Upper lobe of left lung (tissue), 6 donors: ENCODE data around the gene SCGB1A1. TPM values are rescaled to one million over a fixed set of nuclear protein-coding genes. Genes with fewer than 3 reads are reported as not detected.

Source experiments
- ATAC-seq, 2 donors: fragments of 200-7000 bp; cut with Tn5 transposase; one replicate each; pipeline ENCODE4 v1.9.1; 2022; ENCODE audit warnings: mild to moderate bottlenecking in 2 of 2, moderate library complexity in 2 of 2; ENCODE audit not compliant: low FRiP score in 2 of 2
- DNase-seq, 2 donors: peaks; one replicate each; pipeline ENCODE4 v3.0.0-alpha.2; 2019 to 2020
- H3K27ac ChIP-seq, 4 donors: fragments of 200-600 bp; sonication (generic); one replicate each; pipeline ENCODE4 v1.5.1; 2016 to 2019
- H3K27me3 ChIP-seq, 4 donors: fragments of 200-600 bp; sonication (generic); one replicate each; pipeline ENCODE4 v1.5.1; 2017 to 2019
- H3K36me3 ChIP-seq, 4 donors: fragments of 200-600 bp; sonication (generic); one replicate each; pipeline ENCODE4 v1.5.1; 2016 to 2019
- H3K4me1 ChIP-seq, 4 donors: fragments of 200-600 bp; sonication (generic); one replicate each; pipeline ENCODE4 v1.5.1; 2018 to 2019
- H3K4me3 ChIP-seq, 4 donors: fragments of 200-600 bp; sonication (generic); one replicate each; pipeline ENCODE4 v1.5.1; 2017 to 2019; ENCODE audit warnings: mild to moderate bottlenecking in 2 of 4, moderate library complexity in 1 of 4
- H3K9me3 ChIP-seq, 4 donors: fragments of 200-600 bp; sonication (generic); one replicate each; pipeline ENCODE4 v1.5.1; 2018 to 2019
- CTCF ChIP-seq, 6 experiments: fragments of 450-650 bp in 4 of 6; fragments of 200-600 bp in 2 of 6; sonication (generic) in 2 of 6; IDR thresholded peaks; one replicate each; pipeline ENCODE4 v1.5.1; 2016 to 2019; ENCODE audit warnings: antibody characterized with exemption in 6 of 6
- EP300 ChIP-seq, 4 donors: sonication (generic); formaldehyde crosslinking; IDR thresholded peaks; one replicate each; pipeline ENCODE4 v1.5.1; 2017; ENCODE audit warnings: antibody characterized with exemption in 4 of 4, control low read depth in 2 of 4
- POLR2A ChIP-seq, 4 donors: fragments of 450-650 bp; IDR thresholded peaks; one replicate each; pipeline ENCODE4 v1.5.1; 2016 to 2017; ENCODE audit warnings: antibody characterized with exemption in 4 of 4, mild to moderate bottlenecking in 2 of 4
- POLR2AphosphoS5 ChIP-seq, 2 donors: sonication (generic); formaldehyde crosslinking; IDR thresholded peaks; one replicate each; pipeline ENCODE4 v1.5.1; 2017; ENCODE audit warnings: antibody characterized with exemption in 2 of 2
- WGBS, 2 donors: methylation state at CpG; one replicate each; pipeline ENCODE4 v1.1.5; 2017 to 2018; 5-methylcytosine and 5-hydroxymethylcytosine counted together
- total RNA-seq, 6 donors: library from RNA; depleted of rRNA in 4 of 6; stranded (reverse); fragments of >200 nt in 4 of 6; gene quantifications; one replicate each; pipeline versions ENCODE4 v1.1.0 to v1.2.1, GENCODE V29; 2016 to 2021
- donor health status: DM: no; HTN: no; CAD: no; lungs with moderate emphysema.
- donor health status: DM: no; HTN: yes; CAD: no; lungs with severe emphysema.

The SCGB1A1 gene
- total RNA-seq, 6 donors from 2014 or later, result 85.4 to 2,572 (median 1,269) TPM

GRCh38 chr11:62430425-62430824 is 11.6 kb downstream of the SCGB1A1 start:
- ATAC-seq (no peak), DNase-seq (no peak)
- Histone ChIP-seq H3K4me1 (peaks cover 16 to 41% (median 19%) of the 10 kb centered on the region in 4 donors), H3K9me3 (no peaks in the 10 kb centered on the region), H3K27ac (no peak overlapping the region), H3K36me3 (no peaks in the 10 kb centered on the region), H3K27me3 (no peaks in the 10 kb centered on the region), H3K4me3 (no peak overlapping the region)
- WGBS, 2 donors, result 75 to 77% methylated on average over 3 of the region's 3 CpGs
- TF ChIP-seq EP300 (IDR thresholded peaks at IDR 0.05), result no peak
- no peak for TF ChIP-seq POLR2A (IDR thresholded peaks at IDR 0.05)
- no peak for TF ChIP-seq CTCF (IDR thresholded peaks at IDR 0.05)
- no peak for TF ChIP-seq POLR2AphosphoS5 (IDR thresholded peaks at IDR 0.05)

- Histone ChIP-seq H3K27ac (no peak overlapping the region), H3K36me3 (no peaks in the 10 kb centered on the region), H3K27me3 (no peaks in the 10 kb centered on the region), H3K4me1 (peaks cover 18 to 43% (median 22%) of the 10 kb centered on the region in 4 donors), H3K9me3 (no peaks in the 10 kb centered on the region), H3K4me3 (no peak overlapping the region)
- no peak for TF ChIP-seq CTCF (IDR thresholded peaks at IDR 0.05)
- TF ChIP-seq EP300 (IDR thresholded peaks at IDR 0.05), result no peak
- TF ChIP-seq POLR2A (IDR thresholded peaks at IDR 0.05), result no peak
- TF ChIP-seq POLR2AphosphoS5 (IDR thresholded peaks at IDR 0.05), result no peak
- WGBS, 2 donors, result 71 to 73% methylated on average over 10 to 11 of the region's 11 CpGs
- DNase-seq, result no peak
- no peak for ATAC-seq
These were observed 12.5 kb downstream of the SCGB1A1 start for GRCh38 chr11:62431171-62431901.

- WGBS, 2 donors, result 72 to 73% methylated on average over 9 of the region's 9 CpGs
- DNase-seq, result no peak
- H3K27ac ChIP-seq, result no peak overlapping the region
- no peaks in the 10 kb centered on the region for H3K36me3 ChIP-seq
- no peaks in the 10 kb centered on the region for H3K9me3 ChIP-seq
- ATAC-seq, result no peak
- H3K4me3 ChIP-seq, result no peak overlapping the region
- H3K27me3 ChIP-seq, result no peaks in the 10 kb centered on the region
- peaks cover 18 to 38% (median 22%) of the 10 kb centered on the region in 4 donors for H3K4me1 ChIP-seq
- TF ChIP-seq EP300 (IDR thresholded peaks at IDR 0.05), result no peak
These were observed 13.9 kb downstream of the SCGB1A1 start for GRCh38 chr11:62432695-62433094.

- peaks cover 18 to 38% (median 22%) of the 10 kb centered on the region in 4 donors for H3K4me1 ChIP-seq
- ATAC-seq, result no peak
These were observed 14.5 kb downstream of the SCGB1A1 start for GRCh38 chr11:62433141-62433903.

More at GRCh38 chr11:62433141-62433903, 14.5 kb downstream of the SCGB1A1 start:
- Histone ChIP-seq H3K27ac (peak overlapping the region in 3 of 4 donors; percentile 28 to 66 (median 63)), H3K27me3 (no peaks in the 10 kb centered on the region), H3K4me3 (no peak overlapping the region), H3K9me3 (no peaks in the 10 kb centered on the region), H3K36me3 (no peaks in the 10 kb centered on the region)
- no peak for DNase-seq
- no peak for TF ChIP-seq POLR2A (IDR thresholded peaks at IDR 0.05)
- no peak for TF ChIP-seq POLR2AphosphoS5 (IDR thresholded peaks at IDR 0.05)
- TF ChIP-seq CTCF (IDR thresholded peaks at IDR 0.05), result no peak
- TF ChIP-seq EP300 (IDR thresholded peaks at IDR 0.05), result no peak
- WGBS, 2 donors, result 55 to 59% methylated on average over 16 of the region's 16 CpGs
